ENCODE results near the gene HPS5.
"Not testable (repeated sequence)": the region's sequence is repeated elsewhere in the genome, so short reads cannot be mapped to it uniquely, and the experiment has no call there.

HPS5 gene

GRCh38 chr11:18315893-18316292 lies 6.0 kb downstream of the HPS5 start:
- no peak for DNase-seq

GRCh38 chr11:18314784-18315523 lies 7.0 kb downstream of the HPS5 start:
- no peak for DNase-seq

- no peak for DNase-seq
Measured at GRCh38 chr11:18313965-18314763, 7.8 kb downstream of the HPS5 start.

GRCh38 chr11:18312663-18313420 lies 9.1 kb downstream of the HPS5 start:
- no peak for DNase-seq

- DNase-seq, result no peak
Measured at GRCh38 chr11:18312012-18312411, 9.9 kb downstream of the HPS5 start.

GRCh38 chr11:18310800-18311340 lies 11.1 kb downstream of the HPS5 start:
- DNase-seq, result no peak

- no peak for DNase-seq
Measured at GRCh38 chr11:18309691-18310090, 12.2 kb downstream of the HPS5 start.

GRCh38 chr11:18308242-18308641 lies 13.7 kb downstream of the HPS5 start:
- DNase-seq, result no peak

GRCh38 chr11:18307461-18308139 lies 14.3 kb downstream of the HPS5 start:
- no peak for DNase-seq

- DNase-seq, result no peak
Measured at GRCh38 chr11:18304745-18305144, 17.2 kb downstream of the HPS5 start.

GRCh38 chr11:18299721-18300120 lies 22.2 kb downstream of the HPS5 start:
- DNase-seq, result no peak

GRCh38 chr11:18295316-18295715 lies 26.6 kb downstream of the HPS5 start:
- no peak for DNase-seq

GRCh38 chr11:18294862-18295261 lies 27.1 kb downstream of the HPS5 start:
- DNase-seq, result no peak

- no peak for DNase-seq
Measured at GRCh38 chr11:18288911-18289310, 33.0 kb downstream of the HPS5 start.

- no peak for DNase-seq
Measured at GRCh38 chr11:18285841-18286240, 36.1 kb downstream of the HPS5 start.

- DNase-seq, result no peak
Measured at GRCh38 chr11:18282626-18283025, 39.3 kb downstream of the HPS5 start.

GRCh38 chr11:18280438-18281045 lies 41.4 kb downstream of the HPS5 start:
- no peak for DNase-seq

GRCh38 chr11:18277565-18278271 lies 44.2 kb downstream of the HPS5 start:
- DNase-seq, result no peak

- no peak for DNase-seq
Measured at GRCh38 chr11:18271206-18271605, 50.7 kb downstream of the HPS5 start.

- DNase-seq, result no peak
Measured at GRCh38 chr11:18270102-18270501, 51.8 kb downstream of the HPS5 start.

- DNase-seq, result not testable (repeated sequence)
Measured at GRCh38 chr11:18269252-18269651, 52.7 kb downstream of the HPS5 start.

Measured in activated CD8-positive, alpha-beta memory T cell treated with anti-CD3 and anti-CD28 coated beads, Interleukin-2, amount 50 U/mL, for 4 hours (primary cell).